ENCODE measurements around the gene NDUFAF8.

GRCh38 chr17:81252987-81253329 lies 13.8 kb downstream of the NDUFAF8 start:
- TF ChIP-seq CTCF (conservative IDR thresholded peaks at IDR 0.05; ENCODE audit: low read depth, low read length) (no peak), EZH2 (IDR thresholded peaks at IDR 0.05; ENCODE audit: borderline replicate concordance, low read depth, low read length, poor library complexity, severe bottlenecking) (no peak)
